HepG2 (cell line): ENCODE results near the gene VAPB. TPM values are rescaled to one million over a fixed set of nuclear protein-coding genes. Genes with fewer than 3 reads are reported as not detected.

Source experiments
- ATAC-seq: fragments of 200-7000 bp; cut with Tn5 transposase; 3 replicates; pipeline ENCODE4 v1.9.1; 2020; ENCODE audit warnings: mild to moderate bottlenecking, moderate library complexity
- BruUV-seq: library from RNA; stranded (reverse); fragments of 400-500 nt; replicated peaks from 2 replicates; lab custom pipeline; 2021; lab: Mats Ljungman, UMichigan
- CTCF ChIA-PET: fragments of 300-600 bp; formaldehyde crosslinking; extraction: SDS; loops from one replicate; lab custom pipeline; 2021; ENCODE audit warnings: low total read pairs, inconsistent platforms, low intra/inter-chr PET ratio; lab: Yijun Ruan, JAX
- POLR2A ChIA-PET: fragments of 350-600 bp; sonication (Branson Sonifier 250); formaldehyde crosslinking; loops from one replicate; lab custom pipeline; 2020; ENCODE audit warnings: antibody characterized with exemption, inconsistent platforms; lab: Yijun Ruan, JAX
- DNase-seq: peaks from one replicate; pipeline ENCODE4 v3.0.0-alpha.2; 2015; ENCODE audit warnings: low spot score
- FAIRE-seq: peaks from 3 replicates; lab custom pipeline; 2011; peaks lifted over from hg19 to GRCh38; lab: Jason Lieb, UNC
- H2AFZ ChIP-seq: one replicate; pipeline ENCODE4 v1.6.1; 2011; ENCODE audit warnings: low read length, inconsistent platforms
- H3K27ac ChIP-seq: fragments of 300-600 bp; 3 replicates; pipeline ENCODE4 v1.8.0; 2011; ENCODE audit warnings: mixed run types, mild to moderate bottlenecking, mixed read lengths, low read length, inconsistent platforms; ENCODE audit not compliant: insufficient read depth; ENCODE audit errors: extremely low read length
- H3K27me3 ChIP-seq, 2 experiments: fragments of 200-600 bp in 1 of 2; 2 replicates in 1 of 2; 3 replicates in 1 of 2; pipeline versions ENCODE4 v1.6.0 to v1.8.0; 2011; ENCODE audit warnings: low read length in 2 of 2, mild to moderate bottlenecking in 2 of 2, moderate library complexity in 2 of 2, inconsistent platforms in 1 of 2; ENCODE audit not compliant: insufficient read depth in 2 of 2, control insufficient read depth in 1 of 2
- H3K36me3 ChIP-seq, 2 experiments: fragments of 200-600 bp in 1 of 2; replicated peaks in 1 of 2; 2 replicates in 1 of 2; 3 replicates in 1 of 2; pipeline versions ENCODE4 v1.5.1 to v1.8.0; 2011; ENCODE audit warnings: low read length in 2 of 2, inconsistent platforms in 1 of 2; ENCODE audit not compliant: insufficient read depth in 2 of 2, control insufficient read depth in 1 of 2
- H3K4me1 ChIP-seq: 2 replicates; pipeline ENCODE4 v1.5.1; 2012; ENCODE audit warnings: low read length, inconsistent platforms; ENCODE audit not compliant: insufficient read depth
- H3K4me2 ChIP-seq: 2 replicates; pipeline ENCODE4 v1.6.0; 2011; ENCODE audit warnings: low read depth, low read length, inconsistent platforms
- H3K4me3 ChIP-seq, 3 experiments: fragments of 200-600 bp in 1 of 3; sonication (generic), shearing (Covaris generic) in 1 of 3; replicated peaks in 1 of 3; 2 replicates each; pipeline ENCODE4 v1.5.1; 2011 to 2016; ENCODE audit warnings: low read length in 3 of 3, inconsistent platforms in 2 of 3, low read depth in 2 of 3, mild to moderate bottlenecking in 2 of 3, control low read depth in 1 of 3, mixed read lengths in 1 of 3; ENCODE audit not compliant: insufficient read depth in 1 of 3
- H3K79me2 ChIP-seq: one replicate; pipeline ENCODE4 v1.6.1; 2011; ENCODE audit warnings: low read length, inconsistent platforms; ENCODE audit not compliant: insufficient read depth
- H3K9ac ChIP-seq: 2 replicates; pipeline ENCODE4 v1.6.0; 2011; ENCODE audit warnings: mild to moderate bottlenecking, low read depth, low read length, inconsistent platforms; ENCODE audit not compliant: insufficient read depth
- H3K9me3 ChIP-seq: 2 replicates; pipeline ENCODE4 v1.5.1; 2012; ENCODE audit warnings: mild to moderate bottlenecking, low read length
- H4K20me1 ChIP-seq: 2 replicates; pipeline ENCODE4 v1.6.0; 2011; ENCODE audit warnings: inconsistent platforms, mild to moderate bottlenecking, low read length, moderate library complexity; ENCODE audit not compliant: insufficient read depth
- MAFF ChIP-seq: IDR thresholded peaks from 2 replicates; pipeline ENCODE4 v1.6.1; 2011; ENCODE audit warnings: low read depth, low read length, improper control_type of control experiment
- MAFK ChIP-seq, 2 experiments: IDR thresholded peaks in 1 of 2; conservative IDR thresholded peaks in 1 of 2; 2 replicates each; pipeline ENCODE4 v1.6.1; 2011; ENCODE audit warnings: improper control_type of control experiment in 2 of 2, low read length in 2 of 2
- ZBTB7B ChIP-seq: sonication (generic); formaldehyde crosslinking; IDR thresholded peaks from 2 replicates; pipeline ENCODE4 v1.4.0; 2020; ENCODE audit warnings: missing genetic modification reagents
- ZNF788 ChIP-seq: sonication (generic); formaldehyde crosslinking; IDR thresholded peaks from 2 replicates; pipeline ENCODE4 v1.5.0; 2020; ENCODE audit warnings: mild to moderate bottlenecking, missing genetic modification reagents, borderline replicate concordance
- WGBS: methylation state at CpG from one replicate; pipeline ENCODE4 v1.1.6; 2017; ENCODE audit warnings: low lambda C conversion rate; 5-methylcytosine and 5-hydroxymethylcytosine counted together
- in situ Hi-C: cut with HindIII; loops from 2 replicates; pipeline ENCODE4 v1.10.0; 2017; ENCODE audit warnings: low pct_unique_long_range_greater_than_20kb; ENCODE audit not compliant: extremely low pct_ligation_motif_present
- intact Hi-C: fragments of 100-400 bp; cut with micrococcal nuclease; formaldehyde crosslinking; loops from one replicate; pipeline ENCODE4 v1.10.0; 2022; ENCODE audit not compliant: unreplicated experiment
- polyA plus RNA-seq, 8 experiments: library from polyadenylated mRNA; depleted of rRNA in 3 of 8; stranded (reverse) in 7 of 8; unstranded in 1 of 8; fragments of >200 nt; fragmentation: Illumina TruSeq in 4 of 8; extraction: Trizol in 4 of 8; gene quantifications; 2 replicates each; pipeline versions ENCODE4 v1.2.1 to v1.2.3, GENCODE V29; 2011 to 2016; ENCODE audit warnings: low read depth in 4 of 8, missing spikeins in 1 of 8, mixed read lengths in 1 of 8; ENCODE audit not compliant: insufficient read depth in 1 of 8
- total RNA-seq, 5 experiments: library from RNA; depleted of rRNA; stranded (reverse); fragments of >200 nt; fragmentation: Illumina TruSeq; extraction: Trizol; gene quantifications; 2 replicates each; pipeline ENCODE4 v1.2.3, GENCODE V29; 2016; ENCODE audit warnings: low read depth in 1 of 5
- TF ChIP-seq, protein P1 (sequence below): IDR thresholded peaks from 2 replicates; pipeline ENCODE4 v1.6.1; 2016; ENCODE audit warnings: mild to moderate bottlenecking

Gene VAPB
- total and polyA plus RNA-seq, 2 of the 13 experiments (the other 11 are each of a cell fraction or from before 2014, with no cell fraction given), result 18.6 to 48.5 TPM

GRCh38 chr20:58362206-58362516, 26.9 kb upstream of the VAPB start:
- Histone ChIP-seq H3K4me3 (no peak overlapping the region), H3K9ac (no peak overlapping the region), H3K36me3 (peaks cover 11 to 25% of the 10 kb centered on the region in 2 experiments), H3K27ac (no peak overlapping the region), H2AFZ (no peak overlapping the region), H3K27me3 (no peaks in the 10 kb centered on the region), H3K79me2 (no peaks in the 10 kb centered on the region), H3K4me2 (no peak overlapping the region), H3K4me1 (no peaks in the 10 kb centered on the region), H4K20me1 (no peaks in the 10 kb centered on the region), H3K9me3 (no peaks in the 10 kb centered on the region)
- WGBS, result 100% methylated on average over 1 of the region's 1 CpG
- CTCF ChIA-PET, result no interaction called here
- intact Hi-C loops, result no loop called here
- DNase-seq (no peak), ATAC-seq (no peak), FAIRE-seq (no peak)
- TF ChIP-seq MAFK (conservative IDR thresholded peaks at IDR 0.05 in 1 of 2, IDR thresholded peaks at IDR 0.05 in 1 of 2; ENCODE audit: low read length in 2 of 2) (peak; percentile 67 to 83), MAFF (peak; percentile 51; the same call in 1 of the 2 replicates), ZNF788 (no peak)
- in situ Hi-C loops, result no loop called here
- POLR2A ChIA-PET, result no interaction called here
- BruUV-seq, result no TSS peak

- ChIA-PET POLR2A (no interaction called here), CTCF (no interaction called here)
- peaks cover 11 to 24% of the 10 kb centered on the region in 2 experiments for H3K36me3 ChIP-seq
Observed at GRCh38 chr20:58362970-58363369, 26.1 kb upstream of the VAPB start.

More at GRCh38 chr20:58362970-58363369, 26.1 kb upstream of the VAPB start:
- 95% methylated on average over 4 of the region's 4 CpGs for WGBS
- no peak overlapping the region for H3K27ac ChIP-seq
- FAIRE-seq, result no peak
- no peaks in the 10 kb centered on the region for H3K9me3 ChIP-seq
- intact Hi-C loops (no loop called here), in situ Hi-C loops (no loop called here)
- H3K4me1 ChIP-seq, result no peaks in the 10 kb centered on the region
- DNase-seq, result no peak
- H4K20me1 ChIP-seq, result no peaks in the 10 kb centered on the region
- H3K27me3 ChIP-seq, result no peaks in the 10 kb centered on the region
- no peak overlapping the region for H3K4me2 ChIP-seq
- H3K9ac ChIP-seq, result no peak overlapping the region
- H3K79me2 ChIP-seq, result no peaks in the 10 kb centered on the region
- TF ChIP-seq, protein P1, sequence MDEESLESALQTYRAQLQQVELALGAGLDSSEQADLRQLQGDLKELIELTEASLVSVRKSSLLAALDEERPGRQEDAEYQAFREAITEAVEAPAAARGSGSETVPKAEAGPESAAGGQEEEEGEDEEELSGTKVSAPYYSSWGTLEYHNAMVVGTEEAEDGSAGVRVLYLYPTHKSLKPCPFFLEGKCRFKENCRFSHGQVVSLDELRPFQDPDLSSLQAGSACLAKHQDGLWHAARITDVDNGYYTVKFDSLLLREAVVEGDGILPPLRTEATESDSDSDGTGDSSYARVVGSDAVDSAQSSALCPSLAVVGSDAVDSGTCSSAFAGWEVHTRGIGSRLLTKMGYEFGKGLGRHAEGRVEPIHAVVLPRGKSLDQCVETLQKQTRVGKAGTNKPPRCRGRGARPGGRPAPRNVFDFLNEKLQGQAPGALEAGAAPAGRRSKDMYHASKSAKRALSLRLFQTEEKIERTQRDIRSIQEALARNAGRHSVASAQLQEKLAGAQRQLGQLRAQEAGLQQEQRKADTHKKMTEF (CRISPR knock-in tag), result no peak
- TF ChIP-seq MAFK (conservative IDR thresholded peaks at IDR 0.05 in 1 of 2, IDR thresholded peaks at IDR 0.05 in 1 of 2; ENCODE audit: low read length in 2 of 2), result peak; percentile 77 to 89
- peak; percentile 82 for TF ChIP-seq MAFF
- TF ChIP-seq ZBTB7B (CRISPR knock-in tag), result no peak
- no peak overlapping the region for H3K4me3 ChIP-seq
- no peak overlapping the region for H2AFZ ChIP-seq
- no peak for ATAC-seq
- no TSS peak for BruUV-seq
